IMR-90 (cell line): ENCODE results near the gene CHRNG. TPM values are rescaled to one million over a fixed set of nuclear protein-coding genes. Genes with fewer than 3 reads are reported as not detected.

ENCODE experiments used
- ATAC-seq: fragments of 200-7000 bp; cut with Tn5 transposase; 2 replicates; pipeline ENCODE4 v1.9.1; 2020; ENCODE audit warnings: low read depth, mild to moderate bottlenecking, moderate library complexity
- BruUV-seq: library from RNA; stranded (reverse); fragments of 400-500 nt; replicated peaks from 2 replicates; lab custom pipeline; 2021; lab: Mats Ljungman, UMichigan
- CTCF ChIA-PET: fragments of 300-600 bp; formaldehyde crosslinking; extraction: SDS; loops from one replicate; lab custom pipeline; 2021; ENCODE audit warnings: antibody characterized with exemption; lab: Yijun Ruan, JAX
- POLR2A ChIA-PET: fragments of 300-600 bp; sonication (Branson Sonifier 250); formaldehyde crosslinking; loops from one replicate; lab custom pipeline; 2022; ENCODE audit warnings: antibody characterized with exemption; ENCODE audit not compliant: unreplicated experiment; lab: Charles Lee
- DNase-seq: peaks from one replicate; pipeline ENCODE4 v3.0.0; 2013
- H2AFZ ChIP-seq: replicated peaks from 2 replicates; pipeline ENCODE3; 2013; ENCODE audit warnings: low read length, mild to moderate bottlenecking; ENCODE audit not compliant: poor library complexity
- H2AK5ac ChIP-seq: 2 replicates; pipeline ENCODE4 v1.6.1; 2013; ENCODE audit warnings: low read depth, low read length, inconsistent platforms
- H2AK9ac ChIP-seq: replicated peaks from 2 replicates; pipeline ENCODE3; 2013; ENCODE audit warnings: mild to moderate bottlenecking, low read depth, low read length, moderate library complexity; ENCODE audit not compliant: poor library complexity
- H2BK120ac ChIP-seq: 2 replicates; pipeline ENCODE4 v1.6.1; 2013; ENCODE audit warnings: low read depth, low read length, inconsistent platforms
- H2BK15ac ChIP-seq: 3 replicates; pipeline ENCODE4 v1.6.1; 2013; ENCODE audit warnings: low read depth, low read length, inconsistent platforms
- H2BK20ac ChIP-seq: 2 replicates; pipeline ENCODE4 v1.6.1; 2013; ENCODE audit warnings: low read depth, mild to moderate bottlenecking, inconsistent platforms, low read length, moderate library complexity
- H2BK5ac ChIP-seq: 2 replicates; pipeline ENCODE4 v1.6.1; 2013; ENCODE audit warnings: mild to moderate bottlenecking, low read depth, low read length, inconsistent platforms; ENCODE audit not compliant: poor library complexity, severe bottlenecking
- H3K14ac ChIP-seq: replicated peaks from 2 replicates; pipeline ENCODE4 v1.6.1; 2013; ENCODE audit warnings: low read depth, low read length, inconsistent platforms
- H3K18ac ChIP-seq: 2 replicates; pipeline ENCODE4 v1.6.1; 2013; ENCODE audit warnings: low read depth, low read length, control low read depth
- H3K23ac ChIP-seq: 2 replicates; pipeline ENCODE4 v1.6.1; 2013; ENCODE audit warnings: low read depth, low read length, inconsistent platforms
- H3K27ac ChIP-seq: 2 replicates; pipeline ENCODE4 v1.5.1; 2013; ENCODE audit warnings: mild to moderate bottlenecking, control low read depth, low read length; ENCODE audit not compliant: insufficient read depth
- H3K27me3 ChIP-seq: 2 replicates; pipeline ENCODE4 v1.6.1; 2013; ENCODE audit warnings: low read length; ENCODE audit not compliant: control insufficient read depth, insufficient read depth
- H3K36me3 ChIP-seq: 2 replicates; pipeline ENCODE4 v1.6.1; 2013; ENCODE audit warnings: low read length, mixed read lengths; ENCODE audit not compliant: control insufficient read depth, insufficient read depth
- H3K4ac ChIP-seq: 2 replicates; pipeline ENCODE4 v1.6.1; 2013; ENCODE audit warnings: low read depth, low read length, inconsistent platforms
- H3K4me1 ChIP-seq: 2 replicates; pipeline ENCODE4 v1.6.1; 2013; ENCODE audit warnings: low read length, mixed read lengths; ENCODE audit not compliant: control insufficient read depth, insufficient read depth
- H3K4me2 ChIP-seq: 2 replicates; pipeline ENCODE4 v1.6.1; 2013; ENCODE audit warnings: low read depth, mild to moderate bottlenecking, control low read depth, low read length, moderate library complexity
- H3K4me3 ChIP-seq: 2 replicates; pipeline ENCODE4 v1.5.1; 2013; ENCODE audit warnings: low read depth, mild to moderate bottlenecking, control low read depth, low read length, moderate library complexity; ENCODE audit not compliant: insufficient read depth
- H3K56ac ChIP-seq: 2 replicates; pipeline ENCODE4 v1.6.1; 2013; ENCODE audit warnings: low read length, inconsistent platforms; ENCODE audit not compliant: insufficient read depth; ENCODE audit errors: extremely low read depth
- H3K79me1 ChIP-seq, 2 experiments: 2 replicates each; pipeline ENCODE4 v1.6.1; 2013; ENCODE audit warnings: low read length in 2 of 2, inconsistent platforms in 1 of 2, low read depth in 1 of 2
- H3K9ac ChIP-seq: 2 replicates; pipeline ENCODE4 v1.6.1; 2013; ENCODE audit warnings: low read depth, low read length, control low read depth
- H3K9me1 ChIP-seq: 2 replicates; pipeline ENCODE4 v1.6.1; 2013; ENCODE audit warnings: low read length, inconsistent platforms; ENCODE audit not compliant: insufficient read depth
- H3K9me3 ChIP-seq: 2 replicates; pipeline ENCODE4 v1.6.1; 2013; ENCODE audit warnings: low read length; ENCODE audit not compliant: control insufficient read depth, insufficient read depth
- H4K20me1 ChIP-seq: 2 replicates; pipeline ENCODE4 v1.6.1; 2013; ENCODE audit warnings: low read length, inconsistent platforms; ENCODE audit not compliant: insufficient read depth
- H4K5ac ChIP-seq: 2 replicates; pipeline ENCODE4 v1.6.1; 2013; ENCODE audit warnings: mild to moderate bottlenecking, low read depth, low read length, control low read depth
- H4K8ac ChIP-seq, 2 experiments: 2 replicates each; pipeline ENCODE4 v1.6.1; 2013; ENCODE audit warnings: low read depth in 2 of 2, low read length in 2 of 2, control low read depth in 1 of 2, inconsistent platforms in 1 of 2
- H4K91ac ChIP-seq: 2 replicates; pipeline ENCODE4 v1.6.1; 2013; ENCODE audit warnings: low read depth, low read length, inconsistent platforms; ENCODE audit not compliant: insufficient read depth
- BHLHE40 ChIP-seq: fragments of 150-350 bp; IDR thresholded peaks from 2 replicates; pipeline ENCODE4 v1.6.1; 2016; ENCODE audit warnings: mild to moderate bottlenecking, low read depth, low read length
- CEBPB ChIP-seq: IDR thresholded peaks from 2 replicates; pipeline ENCODE4 v1.6.1; 2012; ENCODE audit warnings: low read depth, low read length, improper control_type of control experiment
- FOS ChIP-seq: fragments of 150-350 bp; IDR thresholded peaks from 2 replicates; pipeline ENCODE4 v1.6.1; 2016; ENCODE audit warnings: low read depth, low read length
- MXI1 ChIP-seq: IDR thresholded peaks from 2 replicates; pipeline ENCODE4 v1.6.1; 2012; ENCODE audit warnings: low read depth, mild to moderate bottlenecking, low read length, moderate library complexity, borderline replicate concordance
- NFE2L2 ChIP-seq: fragments of 150-350 bp; IDR thresholded peaks from 2 replicates; pipeline ENCODE4 v1.6.1; 2016; ENCODE audit warnings: low read depth, mild to moderate bottlenecking, low read length
- POLR2A ChIP-seq: IDR thresholded peaks from 2 replicates; pipeline ENCODE4 v1.6.1; 2012; ENCODE audit warnings: mild to moderate bottlenecking, low read depth, low read length
- RAD21 ChIP-seq: IDR thresholded peaks from 2 replicates; pipeline ENCODE4 v1.6.1; 2012; ENCODE audit warnings: low read length, improper control_type of control experiment
- RCOR1 ChIP-seq: IDR thresholded peaks from 2 replicates; pipeline ENCODE4 v1.6.1; 2012; ENCODE audit warnings: mild to moderate bottlenecking, low read length, improper control_type of control experiment; ENCODE audit not compliant: insufficient replicate concordance
- RFX5 ChIP-seq: IDR thresholded peaks from 2 replicates; pipeline ENCODE4 v1.8.0; 2012; ENCODE audit warnings: low read depth, mild to moderate bottlenecking, low read length, moderate library complexity
- SMC3 ChIP-seq: fragments of 150-350 bp; IDR thresholded peaks from 2 replicates; pipeline ENCODE4 v1.6.1; 2016; ENCODE audit warnings: low read depth, mild to moderate bottlenecking, antibody characterized with exemption, low read length, moderate library complexity
- WGBS, 2 experiments: methylation state at CpG; one replicate each; pipeline versions ENCODE4 v1.1.5 to v1.1.7; 2013; ENCODE audit warnings: missing lambda C conversion rate in 2 of 2; ENCODE audit not compliant: insufficient read length in 1 of 2; ENCODE audit errors: extremely low coverage in 2 of 2; 5-methylcytosine and 5-hydroxymethylcytosine counted together
- dilution Hi-C: fragments of 300-500 bp; cut with HindIII; formaldehyde crosslinking; loops from one replicate; pipeline ENCODE4 v1.14.3; 2018; ENCODE audit warnings: low sequenced_read_pairs; ENCODE audit not compliant: unreplicated experiment
- in situ Hi-C: fragments of 300-500 bp; cut with MboI; formaldehyde crosslinking; loops from 3 replicates; pipeline ENCODE4 v1.14.3; 2019; ENCODE audit warnings: low sequenced_read_pairs, inconsistent platforms, mixed read lengths
- intact Hi-C: fragments of 100-400 bp; cut with micrococcal nuclease; formaldehyde crosslinking; loops from 2 replicates; pipeline ENCODE4 v1.10.0; 2022
- polyA plus RNA-seq, 3 experiments: library from polyadenylated mRNA; depleted of rRNA; stranded (reverse); fragments of >200 nt; gene quantifications; 2 replicates each; pipeline ENCODE4 v1.2.3, GENCODE V29; 2012; ENCODE audit warnings: low replicate concordance in 1 of 3
- total RNA-seq: library from RNA; depleted of rRNA; stranded (reverse); fragments of >200 nt; gene quantifications from 2 replicates; pipeline ENCODE4 v1.2.3, GENCODE V29; 2012
- TF ChIP-seq, protein P1 (sequence below): fragments of 150-350 bp; IDR thresholded peaks from 2 replicates; pipeline ENCODE4 v1.6.1; 2016; ENCODE audit warnings: low read depth, mild to moderate bottlenecking, low read length, moderate library complexity, borderline replicate concordance

The CHRNG gene
- total and polyA plus RNA-seq, 2 of the 4 experiments (the other 2 are of a cell fraction): not detected

DNA sequence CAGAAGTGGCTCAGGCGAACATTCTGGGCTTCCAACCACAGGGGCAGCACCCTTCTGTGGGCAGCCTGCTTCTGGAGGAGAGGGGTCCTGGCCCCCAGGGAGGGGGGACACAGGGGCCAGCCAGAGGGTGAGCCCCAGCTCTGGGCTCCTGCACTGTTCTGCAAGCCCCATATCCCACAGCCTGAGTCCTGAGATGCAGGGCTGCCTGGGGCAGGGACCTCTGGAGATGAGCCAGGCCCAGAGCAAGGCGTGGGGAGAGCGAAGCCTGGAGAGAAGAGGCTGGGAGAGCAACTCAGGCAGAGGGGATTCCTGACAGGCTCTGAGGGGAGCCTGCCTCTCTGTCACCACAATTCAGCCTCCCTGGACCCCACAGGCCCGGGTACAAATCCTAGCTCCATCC lies 32.8 kb upstream of the CHRNG start:
- Histone ChIP-seq H3K36me3 (no peaks in the 10 kb centered on the region), H4K91ac (no peak overlapping the region), H3K4me2 (no peak overlapping the region), H2BK15ac (no peak overlapping the region), H3K14ac (no peak overlapping the region), H3K9me3 (no peaks in the 10 kb centered on the region), H3K4me3 (no peak overlapping the region), H2AK9ac (no peak overlapping the region), H3K23ac (no peak overlapping the region), H2BK120ac (no peak overlapping the region), H4K5ac (no peak overlapping the region), H4K20me1 (no peaks in the 10 kb centered on the region), H2BK5ac (no peak overlapping the region), H3K4me1 (no peaks in the 10 kb centered on the region), H3K56ac (no peak overlapping the region), H2AFZ (no peak overlapping the region), H3K9ac (no peak overlapping the region), H3K27me3 (peaks cover 56% of the 10 kb centered on the region), H3K79me1 (no peaks in the 10 kb centered on the region), H3K4ac (no peak overlapping the region), H3K18ac (no peak overlapping the region), H2AK5ac (no peak overlapping the region), H2BK20ac (no peak overlapping the region), H3K9me1 (no peaks in the 10 kb centered on the region), H4K8ac (no peak overlapping the region), H3K27ac (no peak overlapping the region)
- ChIA-PET CTCF (no interaction called here), POLR2A (no interaction called here)
- dilution Hi-C loops (no loop called here), in situ Hi-C loops (no loop called here), intact Hi-C loops (loop anchor here (10.0 kb wide), 1 partner anchor 602 kb away; no protein-coding TSS in a partner anchor)
- no peak for ATAC-seq
- BruUV-seq: no TSS peak
- TF ChIP-seq SMC3 (no peak), RCOR1 (no peak), POLR2A (no peak), BHLHE40 (no peak), NFE2L2 (no peak), MXI1 (no peak), RFX5 (no peak), FOS (no peak), RAD21 (no peak), CEBPB (no peak)
- TF ChIP-seq, protein P1, sequence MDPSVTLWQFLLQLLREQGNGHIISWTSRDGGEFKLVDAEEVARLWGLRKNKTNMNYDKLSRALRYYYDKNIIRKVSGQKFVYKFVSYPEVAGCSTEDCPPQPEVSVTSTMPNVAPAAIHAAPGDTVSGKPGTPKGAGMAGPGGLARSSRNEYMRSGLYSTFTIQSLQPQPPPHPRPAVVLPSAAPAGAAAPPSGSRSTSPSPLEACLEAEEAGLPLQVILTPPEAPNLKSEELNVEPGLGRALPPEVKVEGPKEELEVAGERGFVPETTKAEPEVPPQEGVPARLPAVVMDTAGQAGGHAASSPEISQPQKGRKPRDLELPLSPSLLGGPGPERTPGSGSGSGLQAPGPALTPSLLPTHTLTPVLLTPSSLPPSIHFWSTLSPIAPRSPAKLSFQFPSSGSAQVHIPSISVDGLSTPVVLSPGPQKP: no peak
- no CpG with 5 or more reads among the region's 4 CpGs for WGBS, 2 experiments
- DNase-seq: no peak
